ENCODE data around the gene MAST4.

MAST4 gene

DNA sequence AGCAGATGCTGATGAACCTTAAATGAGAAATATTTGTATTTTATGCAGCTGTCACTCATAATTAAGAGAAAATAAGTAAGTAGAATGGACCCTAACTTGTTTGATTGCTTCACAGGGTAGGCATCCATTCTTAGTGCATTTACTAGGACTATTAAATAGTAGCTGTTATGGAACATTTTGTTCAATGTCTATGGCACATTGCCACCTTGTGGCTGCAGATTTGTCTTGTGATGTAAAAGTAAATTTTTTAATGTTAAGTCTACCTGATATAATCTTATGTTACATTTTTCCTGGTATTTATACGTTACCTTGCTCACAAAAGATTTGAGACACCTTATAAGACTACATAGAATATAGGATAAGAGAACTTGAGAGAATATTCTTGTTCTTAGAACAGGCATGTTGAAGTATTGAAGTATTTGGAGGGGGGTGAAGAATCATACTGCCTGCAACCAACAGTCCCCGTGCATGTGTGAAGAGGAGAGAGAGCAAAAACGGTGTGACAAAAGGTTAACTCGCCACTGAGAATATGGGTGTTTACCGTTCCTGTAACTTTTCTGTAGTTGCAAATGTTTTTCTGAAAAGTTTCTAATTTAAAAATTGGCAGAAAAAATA, 161.1 kb downstream of the MAST4 start:
- Histone ChIP-seq H3K9me3 (replicated peaks; ENCODE audit: low read length) (no peaks in the 10 kb centered on the region), H3K4me1 (ENCODE audit: control insufficient read depth, insufficient read depth, low read length) (no peaks in the 10 kb centered on the region), H3K4me2 (ENCODE audit: low read length) (no peak overlapping the region), H3K9ac (ENCODE audit: low read depth, low read length) (no peak overlapping the region), H3K36me3 (ENCODE audit: insufficient read depth, low read length) (no peaks in the 10 kb centered on the region), H3K4me3 (ENCODE audit: low read length) (no peak overlapping the region), H3K27me3 (ENCODE audit: control insufficient read depth, insufficient read depth, low read length) (peaks cover 32% of the 10 kb centered on the region)

DNA sequence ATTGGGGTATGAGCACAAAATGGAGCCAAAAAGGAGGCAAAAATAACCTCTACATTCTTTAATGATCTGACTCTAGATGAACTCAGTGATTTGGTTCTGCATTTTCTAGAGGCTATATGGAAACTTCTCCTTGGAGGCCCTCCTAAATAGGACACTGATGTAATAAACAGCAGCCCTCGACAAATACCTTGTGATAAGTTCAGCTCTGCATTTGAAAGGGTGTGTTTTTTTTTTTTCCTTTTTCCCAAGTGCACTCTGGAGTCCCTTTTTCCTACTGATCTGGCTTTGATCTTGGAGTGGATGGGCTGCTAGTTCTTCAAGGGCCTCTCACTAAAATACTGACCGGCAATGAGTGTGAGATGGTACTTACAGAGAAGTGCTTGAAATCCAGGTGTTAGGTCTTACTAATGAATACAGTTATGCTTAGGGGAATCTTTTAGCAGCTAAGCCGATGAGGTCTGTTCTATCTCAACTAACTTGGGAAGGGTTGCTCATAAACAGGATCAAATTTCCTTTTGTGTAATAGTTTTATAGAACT, 161.7 kb downstream of the MAST4 start:
- H3K4me2 ChIP-seq (ENCODE audit: low read length) = no peak overlapping the region
- H3K9ac ChIP-seq (ENCODE audit: low read depth, low read length) = no peak overlapping the region
- H3K36me3 ChIP-seq (ENCODE audit: insufficient read depth, low read length) = no peaks in the 10 kb centered on the region
- peaks cover 32% of the 10 kb centered on the region for H3K27me3 ChIP-seq (ENCODE audit: control insufficient read depth, insufficient read depth, low read length)
- no peaks in the 10 kb centered on the region for H3K4me1 ChIP-seq (ENCODE audit: control insufficient read depth, insufficient read depth, low read length)
- no peak overlapping the region for H3K4me3 ChIP-seq (ENCODE audit: low read length)
- no peaks in the 10 kb centered on the region for H3K9me3 ChIP-seq (replicated peaks; ENCODE audit: low read length)

DNA sequence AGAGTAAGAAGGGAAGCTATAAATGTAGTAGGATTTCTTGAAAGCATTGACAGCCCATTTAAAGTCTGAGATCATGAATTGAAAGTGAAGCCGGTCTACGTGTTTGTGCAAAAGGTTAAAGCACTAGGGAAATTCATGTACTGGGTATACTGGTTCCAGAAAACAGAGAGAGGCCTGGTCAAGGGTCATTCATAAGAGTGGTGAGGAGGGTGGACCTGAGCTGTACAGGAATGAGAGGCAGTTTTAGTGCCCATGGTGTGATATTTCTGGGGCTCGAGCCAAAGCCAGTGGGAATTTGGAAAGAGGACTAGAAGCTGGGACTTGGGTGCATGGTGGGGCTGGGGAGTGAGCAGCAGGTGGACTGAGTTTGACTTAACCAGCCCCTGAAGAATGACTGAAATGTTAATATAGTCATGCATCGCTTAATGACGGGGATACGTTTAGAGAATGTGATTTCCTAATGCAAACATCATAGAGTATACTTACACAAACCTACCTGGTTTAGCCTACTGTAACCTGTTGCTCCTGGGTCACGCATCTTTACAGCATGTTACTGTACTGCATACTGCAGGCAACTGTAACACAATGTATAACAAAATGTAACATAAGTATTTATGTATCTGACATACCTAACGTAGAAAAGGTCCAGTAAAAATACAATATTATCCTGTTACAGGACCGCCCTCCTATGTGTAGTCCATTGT, 173.0 kb downstream of the MAST4 start:
- no peak overlapping the region for H3K4me3 ChIP-seq (ENCODE audit: low read length)

DNA sequence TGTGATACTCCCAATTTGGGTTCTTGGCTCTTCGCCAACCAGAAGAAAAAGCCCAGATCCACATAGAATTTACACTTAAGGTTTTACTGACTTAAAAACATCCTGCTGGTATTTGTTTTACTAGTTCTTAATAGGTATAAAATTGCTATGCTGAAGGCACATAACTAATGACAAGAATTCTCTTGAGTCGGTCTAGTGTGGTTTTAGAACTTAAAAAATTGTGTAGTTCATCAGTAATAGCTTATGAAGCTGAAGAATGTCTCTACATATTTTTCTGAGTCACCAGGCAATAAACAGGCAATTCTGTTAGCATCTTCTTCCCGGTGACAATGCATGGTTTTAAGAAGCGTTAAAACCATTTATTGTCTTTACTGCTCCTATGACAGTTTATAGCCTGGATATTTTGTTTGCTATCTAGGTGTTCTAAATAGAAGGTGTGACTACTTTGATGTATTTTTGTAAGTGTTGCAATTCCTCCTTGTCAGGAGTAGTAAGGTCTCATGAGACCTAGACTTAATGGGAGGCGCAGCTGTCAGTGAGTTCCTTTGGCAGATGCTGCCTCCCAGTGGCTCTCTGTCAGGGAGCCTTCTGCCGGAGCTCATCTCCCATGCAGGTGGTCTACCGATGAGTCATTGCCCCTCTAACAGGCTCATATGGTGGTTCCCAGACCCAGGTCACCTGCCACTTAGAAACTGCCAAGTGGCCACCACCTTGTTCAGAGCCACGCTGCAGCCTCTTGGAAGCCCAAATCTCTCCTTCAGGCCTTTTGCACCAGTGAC, 173.8 kb downstream of the MAST4 start:
- Histone ChIP-seq H3K27me3 (ENCODE audit: control insufficient read depth, insufficient read depth, low read length) (peaks cover 17% of the 10 kb centered on the region), H3K9me3 (replicated peaks; ENCODE audit: low read length) (no peaks in the 10 kb centered on the region), H3K4me2 (ENCODE audit: low read length) (no peak overlapping the region), H3K4me3 (ENCODE audit: low read length) (no peak overlapping the region), H3K36me3 (ENCODE audit: insufficient read depth, low read length) (no peaks in the 10 kb centered on the region), H3K9ac (ENCODE audit: low read depth, low read length) (no peak overlapping the region), H3K4me1 (ENCODE audit: control insufficient read depth, insufficient read depth, low read length) (no peaks in the 10 kb centered on the region)

More for the DNA sequence above, 173.0 kb downstream of the MAST4 start:
- no peaks in the 10 kb centered on the region for H3K9me3 ChIP-seq (replicated peaks; ENCODE audit: low read length)
- H3K4me1 ChIP-seq (ENCODE audit: control insufficient read depth, insufficient read depth, low read length) = no peaks in the 10 kb centered on the region
- H3K9ac ChIP-seq (ENCODE audit: low read depth, low read length) = no peak overlapping the region
- H3K36me3 ChIP-seq (ENCODE audit: insufficient read depth, low read length) = no peaks in the 10 kb centered on the region
- H3K27me3 ChIP-seq (ENCODE audit: control insufficient read depth, insufficient read depth, low read length) = peaks cover 18% of the 10 kb centered on the region
- no peak overlapping the region for H3K4me2 ChIP-seq (ENCODE audit: low read length)

DNA sequence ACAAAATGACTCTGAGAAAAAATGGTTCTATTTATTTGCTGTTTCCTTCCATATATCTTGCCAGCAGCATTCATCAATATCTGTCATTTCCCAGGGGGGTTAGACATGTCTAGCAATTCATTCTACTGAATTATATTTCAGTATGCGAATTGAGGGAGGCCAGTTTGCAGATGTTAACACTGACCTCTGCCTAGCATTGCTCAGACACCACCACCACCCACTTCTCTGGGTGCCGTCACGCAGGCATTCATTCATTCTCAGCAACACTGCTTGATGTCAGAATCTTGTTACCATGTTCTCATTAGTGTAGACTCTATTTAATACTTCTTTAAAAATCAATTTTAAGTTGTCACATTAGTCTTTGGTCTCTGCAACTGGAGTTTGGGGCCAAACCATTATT, 181.7 kb downstream of the MAST4 start:
- Histone ChIP-seq H3K36me3 (ENCODE audit: insufficient read depth, low read length) (no peaks in the 10 kb centered on the region), H3K9me3 (replicated peaks; ENCODE audit: low read length) (no peaks in the 10 kb centered on the region), H3K27me3 (ENCODE audit: control insufficient read depth, insufficient read depth, low read length) (peaks cover 10% of the 10 kb centered on the region), H3K4me3 (ENCODE audit: low read length) (no peak overlapping the region), H3K9ac (ENCODE audit: low read depth, low read length) (no peak overlapping the region), H3K4me1 (ENCODE audit: control insufficient read depth, insufficient read depth, low read length) (no peaks in the 10 kb centered on the region), H3K4me2 (ENCODE audit: low read length) (no peak overlapping the region)

DNA sequence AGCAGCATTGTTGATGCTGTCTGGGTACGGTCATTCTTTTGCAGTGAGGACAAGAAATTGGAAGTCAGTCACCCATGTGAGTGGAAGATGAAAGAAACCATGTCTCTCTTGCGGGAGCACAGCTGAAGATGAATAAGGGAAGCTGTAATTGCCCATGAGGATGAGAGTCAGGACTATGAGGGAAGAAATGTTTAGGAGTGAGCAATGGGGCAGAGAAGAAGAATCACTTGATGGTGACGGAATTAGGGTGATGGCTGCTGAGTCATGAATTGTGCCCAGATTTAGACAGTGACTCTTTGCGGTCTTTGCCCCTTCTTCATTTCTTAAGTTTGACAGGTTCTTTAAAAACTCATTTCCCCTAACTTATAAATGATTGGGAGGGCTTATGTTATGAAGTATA, 183.3 kb downstream of the MAST4 start:
- peaks cover 7% of the 10 kb centered on the region for H3K27me3 ChIP-seq (ENCODE audit: control insufficient read depth, insufficient read depth, low read length)
- no peaks in the 10 kb centered on the region for H3K9me3 ChIP-seq (replicated peaks; ENCODE audit: low read length)
- no peak overlapping the region for H3K9ac ChIP-seq (ENCODE audit: low read depth, low read length)
- H3K4me3 ChIP-seq (ENCODE audit: low read length) = no peak overlapping the region
- no peaks in the 10 kb centered on the region for H3K4me1 ChIP-seq (ENCODE audit: control insufficient read depth, insufficient read depth, low read length)
- H3K36me3 ChIP-seq (ENCODE audit: insufficient read depth, low read length) = no peaks in the 10 kb centered on the region
- H3K4me2 ChIP-seq (ENCODE audit: low read length) = no peak overlapping the region

DNA sequence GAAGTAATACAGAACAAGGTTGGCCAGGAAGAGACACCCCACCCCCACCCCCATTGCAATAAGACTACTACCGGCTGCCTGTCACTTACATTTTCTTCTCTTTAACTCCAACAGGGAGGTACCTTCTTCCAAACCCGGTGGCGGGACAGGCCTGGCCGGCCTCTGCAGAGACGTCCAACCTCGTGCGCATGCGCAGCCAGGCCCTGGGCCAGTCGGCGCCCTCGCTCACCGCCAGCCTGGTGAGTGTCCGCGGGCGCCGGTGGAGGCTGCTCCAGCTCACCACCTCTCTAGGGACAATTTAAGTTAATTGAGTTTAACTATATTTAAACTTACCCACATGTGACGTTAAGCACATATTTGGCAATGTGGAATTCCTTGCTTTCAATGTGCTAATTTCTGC, 192.4 kb downstream of the MAST4 start:
- no peak overlapping the region for H3K9ac ChIP-seq (ENCODE audit: low read depth, low read length)
- H3K9me3 ChIP-seq (replicated peaks; ENCODE audit: low read length) = no peaks in the 10 kb centered on the region
- H3K4me2 ChIP-seq (ENCODE audit: low read length) = no peak overlapping the region
- no peak overlapping the region for H3K4me3 ChIP-seq (ENCODE audit: low read length)
- no peaks in the 10 kb centered on the region for H3K36me3 ChIP-seq (ENCODE audit: insufficient read depth, low read length)
- peaks cover 3% of the 10 kb centered on the region for H3K27me3 ChIP-seq (ENCODE audit: control insufficient read depth, insufficient read depth, low read length)
- no peaks in the 10 kb centered on the region for H3K4me1 ChIP-seq (ENCODE audit: control insufficient read depth, insufficient read depth, low read length)

DNA sequence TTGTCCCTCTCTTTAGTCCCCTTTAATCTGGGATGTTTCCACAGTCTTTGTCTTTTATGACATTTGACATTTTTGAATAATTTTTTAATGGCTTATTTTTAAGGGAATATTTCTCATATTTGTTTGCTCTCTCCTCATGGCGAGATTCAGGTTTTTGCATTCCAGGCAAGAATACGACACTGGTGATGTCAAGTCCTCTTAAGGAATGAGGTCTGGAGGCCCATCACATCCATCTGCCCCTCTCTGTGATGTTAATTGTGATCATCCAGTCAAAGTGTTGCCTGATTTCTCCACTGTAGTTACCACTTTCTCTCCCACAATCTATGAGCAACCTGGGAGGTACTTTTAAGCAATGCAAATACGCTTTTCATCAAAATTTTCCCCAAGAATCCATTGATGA, 193.2 kb downstream of the MAST4 start:
- Histone ChIP-seq H3K27me3 (ENCODE audit: control insufficient read depth, insufficient read depth, low read length) (peaks cover 11% of the 10 kb centered on the region), H3K4me2 (ENCODE audit: low read length) (no peak overlapping the region), H3K4me1 (ENCODE audit: control insufficient read depth, insufficient read depth, low read length) (no peaks in the 10 kb centered on the region), H3K9me3 (replicated peaks; ENCODE audit: low read length) (no peaks in the 10 kb centered on the region), H3K36me3 (ENCODE audit: insufficient read depth, low read length) (no peaks in the 10 kb centered on the region), H3K4me3 (ENCODE audit: low read length) (no peak overlapping the region), H3K9ac (ENCODE audit: low read depth, low read length) (no peak overlapping the region)

DNA sequence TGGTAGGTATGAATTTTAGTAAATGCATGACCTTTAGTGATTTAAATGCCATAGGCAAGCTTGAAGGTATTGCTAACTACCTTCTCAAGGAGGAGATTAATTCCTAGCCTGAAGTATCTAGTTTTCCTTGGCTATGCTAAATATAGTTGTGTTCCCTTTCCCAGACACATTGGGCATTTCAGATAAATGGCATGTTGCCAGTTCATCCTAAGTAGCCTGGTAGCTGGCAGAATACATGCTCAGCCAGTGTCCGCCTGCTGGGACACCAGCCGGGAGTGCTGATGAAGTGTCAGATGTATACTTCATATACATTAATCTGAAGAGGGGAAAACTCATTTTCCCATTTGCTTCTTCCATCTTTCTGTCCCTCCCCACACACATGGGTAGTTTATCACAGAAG, 196.9 kb downstream of the MAST4 start:
- Histone ChIP-seq H3K4me3 (ENCODE audit: low read length) (no peak overlapping the region), H3K27me3 (ENCODE audit: control insufficient read depth, insufficient read depth, low read length) (peaks cover 19% of the 10 kb centered on the region), H3K36me3 (ENCODE audit: insufficient read depth, low read length) (no peaks in the 10 kb centered on the region), H3K4me1 (ENCODE audit: control insufficient read depth, insufficient read depth, low read length) (no peaks in the 10 kb centered on the region), H3K9ac (ENCODE audit: low read depth, low read length) (no peak overlapping the region), H3K4me2 (ENCODE audit: low read length) (no peak overlapping the region), H3K9me3 (replicated peaks; ENCODE audit: low read length) (no peaks in the 10 kb centered on the region)

DNA sequence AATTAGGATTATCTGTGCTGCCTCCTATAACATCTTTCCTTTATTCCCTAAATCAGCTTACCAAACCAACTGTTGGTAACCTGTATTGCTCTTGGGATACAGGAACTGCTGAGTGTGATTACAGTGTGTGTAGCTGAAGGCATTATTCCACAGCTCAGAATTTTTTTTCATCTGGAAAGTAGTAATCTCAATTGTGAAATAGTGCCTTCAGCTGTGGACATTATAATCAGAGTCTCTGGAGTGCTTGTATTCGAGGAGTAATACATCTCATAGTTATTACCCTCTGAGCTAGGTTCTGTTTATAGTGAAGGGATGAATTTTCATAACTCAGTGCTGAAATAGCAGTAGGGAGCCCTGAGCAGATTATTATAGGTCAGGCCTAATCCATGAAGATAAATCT, 199.5 kb downstream of the MAST4 start:
- H3K9me3 ChIP-seq (replicated peaks; ENCODE audit: low read length) = no peaks in the 10 kb centered on the region
- H3K4me3 ChIP-seq (ENCODE audit: low read length) = no peak overlapping the region
- no peak overlapping the region for H3K9ac ChIP-seq (ENCODE audit: low read depth, low read length)
- peaks cover 40% of the 10 kb centered on the region for H3K27me3 ChIP-seq (ENCODE audit: control insufficient read depth, insufficient read depth, low read length)
- H3K4me2 ChIP-seq (ENCODE audit: low read length) = no peak overlapping the region
- no peaks in the 10 kb centered on the region for H3K36me3 ChIP-seq (ENCODE audit: insufficient read depth, low read length)
- no peaks in the 10 kb centered on the region for H3K4me1 ChIP-seq (ENCODE audit: control insufficient read depth, insufficient read depth, low read length)

DNA sequence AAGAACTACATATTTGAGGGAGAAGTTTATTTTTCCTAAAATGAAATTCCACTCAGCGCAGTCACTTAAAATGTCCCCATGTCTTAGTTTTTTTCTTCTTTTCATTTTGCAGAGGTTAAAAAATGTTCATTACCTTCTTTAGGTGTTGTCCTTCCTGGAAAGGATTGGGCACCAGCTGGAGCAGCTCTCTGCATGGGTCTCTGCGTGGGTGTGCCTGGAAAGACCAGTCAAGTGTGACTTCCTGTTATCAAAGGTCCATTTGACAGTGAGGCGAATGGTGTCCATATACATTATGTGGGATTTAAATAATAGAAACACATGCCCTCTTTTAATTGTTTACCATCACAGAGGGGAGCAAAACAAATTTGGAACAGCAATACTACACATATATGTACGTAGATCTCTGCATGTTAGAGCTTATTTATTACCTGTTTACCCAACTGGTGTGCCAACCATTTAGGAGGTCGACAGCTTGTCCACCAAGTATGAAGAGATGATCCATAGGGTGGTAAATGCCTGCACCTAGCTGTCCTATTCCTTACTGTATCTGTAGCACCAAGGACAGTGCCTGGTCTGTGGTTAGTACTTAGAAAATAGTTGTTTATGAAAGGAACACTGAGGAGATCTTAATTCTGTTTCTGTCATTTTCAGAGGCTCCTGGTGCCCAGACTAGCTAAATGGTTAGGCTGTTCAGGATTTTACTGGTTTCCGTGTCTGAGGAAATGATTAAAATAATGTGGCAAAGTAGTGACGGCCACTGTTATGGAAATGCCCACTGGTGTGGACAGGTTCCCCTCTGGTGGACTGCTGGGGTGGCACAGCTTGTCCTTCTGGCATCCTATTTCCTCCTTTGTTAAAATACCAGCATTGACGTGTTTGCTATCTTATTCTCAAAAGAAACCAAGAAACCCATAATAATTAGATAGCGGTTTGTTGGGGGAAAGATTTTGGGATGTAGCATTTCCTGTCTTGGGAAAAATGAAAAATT, 200.4 kb downstream of the MAST4 start:
- Histone ChIP-seq H3K9me3 (replicated peaks; ENCODE audit: low read length) (no peaks in the 10 kb centered on the region), H3K9ac (ENCODE audit: low read depth, low read length) (no peak overlapping the region), H3K4me3 (ENCODE audit: low read length) (no peak overlapping the region), H3K4me1 (ENCODE audit: control insufficient read depth, insufficient read depth, low read length) (no peaks in the 10 kb centered on the region), H3K36me3 (ENCODE audit: insufficient read depth, low read length) (no peaks in the 10 kb centered on the region), H3K4me2 (ENCODE audit: low read length) (no peak overlapping the region), H3K27me3 (ENCODE audit: control insufficient read depth, insufficient read depth, low read length) (peaks cover 49% of the 10 kb centered on the region)
